AG08395 (cell line): Measurements from ENCODE around the gene FRYL.
"Not testable (repeated sequence)": the region's sequence is repeated elsewhere in the genome, so short reads cannot be mapped to it uniquely, and the experiment has no call there.

Experiments used
- DNase-seq: peaks from one replicate; pipeline ENCODE4 v3.0.0; 2012; ENCODE audit warnings: mixed read lengths, low spot score

The FRYL gene

DNA sequence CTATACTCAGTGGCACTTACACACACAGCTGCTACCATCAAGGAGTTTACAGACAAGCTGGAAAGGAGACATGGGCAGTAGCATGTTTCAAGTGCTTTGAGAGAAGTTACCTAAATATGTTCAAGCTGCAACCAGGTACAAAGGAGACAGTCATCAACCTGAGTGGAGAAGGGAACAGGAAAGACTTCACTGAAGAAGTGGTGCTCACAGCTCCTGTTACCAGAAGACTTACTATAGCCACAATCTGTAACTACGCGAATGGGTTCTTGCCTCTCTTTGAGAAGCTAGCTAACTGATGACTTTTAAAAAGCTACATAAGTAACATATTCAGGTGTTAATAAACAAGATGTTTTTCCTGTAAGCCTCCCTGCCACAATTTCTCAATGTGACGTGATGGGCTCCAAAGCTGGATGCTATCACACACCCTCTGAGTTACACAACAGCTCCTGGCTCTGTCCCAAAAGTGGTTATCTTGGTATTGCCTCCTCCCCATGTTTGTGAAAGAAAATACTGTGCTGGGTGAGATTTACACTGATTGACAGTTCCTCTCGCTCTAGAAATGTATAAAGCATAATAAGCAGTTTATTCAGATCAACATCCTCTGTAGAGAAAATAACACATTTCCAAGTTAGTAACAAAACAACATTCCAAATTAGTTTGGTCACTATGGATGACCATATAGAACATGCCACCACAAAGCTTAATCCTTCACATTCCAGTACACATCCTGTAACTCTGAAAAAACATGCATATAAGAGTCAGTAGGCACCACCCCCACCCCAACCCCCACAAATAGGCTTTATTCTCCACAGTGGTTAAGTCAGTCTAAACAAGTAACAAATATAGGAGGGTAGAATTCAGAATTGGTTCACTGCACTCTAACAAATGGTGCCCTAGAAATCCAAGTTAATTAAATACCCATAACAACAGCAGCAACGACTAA lies 81.8 kb downstream of the FRYL start:
- DNase-seq = peak; percentile 53

DNA sequence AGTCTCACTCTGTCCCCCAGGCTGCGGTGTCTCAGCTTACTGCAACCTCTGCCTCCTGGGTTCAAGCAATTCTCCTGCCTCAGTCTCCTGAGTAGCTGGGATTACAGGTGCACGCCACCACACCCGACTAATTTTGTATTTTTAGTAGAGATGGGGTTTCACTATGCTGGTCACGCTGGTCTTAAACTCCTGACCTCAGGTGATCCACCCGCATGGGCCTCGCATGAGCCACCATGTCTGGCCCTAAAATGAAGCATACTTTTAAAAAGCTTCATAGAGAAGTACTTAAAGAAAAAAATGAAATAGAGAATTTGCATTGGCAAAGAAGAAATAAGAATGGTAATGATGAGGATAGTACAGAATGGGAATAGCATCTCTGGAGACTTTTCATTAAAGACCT lies 82.6 kb downstream of the FRYL start:
- DNase-seq = not testable (repeated sequence)

DNA sequence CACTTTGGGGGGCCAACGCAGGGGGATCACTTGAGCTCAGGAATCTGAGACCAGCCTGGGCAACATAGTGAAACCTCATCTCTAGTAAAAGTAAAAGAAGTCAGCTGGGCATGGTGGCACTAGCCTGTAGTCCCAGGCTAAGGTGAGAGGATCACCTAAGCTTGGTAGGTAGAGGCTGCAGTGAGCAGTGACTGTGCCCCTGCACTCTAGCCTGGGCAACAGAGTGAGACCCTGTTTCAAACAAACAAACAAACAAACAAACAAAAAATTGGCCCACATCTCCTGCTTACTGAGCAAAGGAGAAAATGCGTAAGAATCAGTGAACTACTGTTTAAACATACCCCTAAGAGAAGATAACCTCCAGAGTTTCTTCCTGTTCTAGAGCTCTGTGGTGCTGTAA lies 85.3 kb downstream of the FRYL start:
- no peak for DNase-seq

DNA sequence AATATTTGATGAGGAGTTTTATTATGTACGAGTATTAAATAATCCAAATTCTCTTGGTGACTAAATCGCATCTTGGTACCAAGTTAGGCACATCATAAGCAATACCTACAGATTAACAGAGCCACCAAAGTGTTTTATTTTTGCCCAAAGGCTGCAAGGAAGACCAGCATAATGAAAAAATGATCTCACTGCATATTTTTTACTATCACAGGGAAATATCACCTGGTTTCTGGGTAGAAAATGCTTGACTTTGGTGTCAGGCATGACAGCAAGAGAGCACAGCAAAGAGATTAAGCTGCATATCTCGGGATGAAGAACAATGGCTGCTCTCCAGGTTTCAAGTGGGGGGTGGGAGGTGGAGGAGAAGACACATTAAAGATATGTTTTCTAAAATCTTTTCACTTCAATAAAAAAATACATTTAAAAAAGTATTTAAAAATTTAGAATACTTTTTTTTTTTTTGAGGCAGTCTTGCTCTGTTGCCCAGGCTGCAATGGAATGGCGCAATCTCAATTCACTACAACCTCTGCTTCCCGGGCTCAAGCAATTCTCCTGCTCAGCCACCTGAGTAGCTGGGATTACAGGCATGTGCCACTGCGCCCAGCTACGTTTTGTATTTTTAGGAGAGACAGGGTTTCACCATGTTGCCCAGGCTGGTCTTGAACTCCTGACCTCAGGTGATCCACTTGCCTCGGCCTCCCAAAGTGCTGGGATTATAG lies 86.1 kb downstream of the FRYL start:
- DNase-seq = no peak

DNA sequence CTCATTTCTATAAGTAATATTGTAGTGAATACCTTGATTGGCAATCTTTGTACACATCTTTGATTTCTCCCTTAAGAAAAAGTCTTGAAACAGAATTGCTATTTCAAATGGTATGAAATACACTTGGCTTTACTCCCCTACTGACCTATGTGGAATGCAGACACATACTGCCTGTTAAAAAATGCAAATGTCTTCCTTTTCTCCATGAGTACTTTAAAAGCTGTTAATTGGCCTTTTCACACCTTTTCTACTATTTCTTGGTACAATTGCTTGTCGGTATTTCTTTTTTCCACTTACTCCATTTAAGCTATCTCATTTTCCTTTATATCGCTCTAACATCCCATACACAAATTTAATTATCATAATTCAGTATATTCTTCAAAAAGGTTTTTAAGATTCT lies 87.2 kb downstream of the FRYL start:
- no peak for DNase-seq

DNA sequence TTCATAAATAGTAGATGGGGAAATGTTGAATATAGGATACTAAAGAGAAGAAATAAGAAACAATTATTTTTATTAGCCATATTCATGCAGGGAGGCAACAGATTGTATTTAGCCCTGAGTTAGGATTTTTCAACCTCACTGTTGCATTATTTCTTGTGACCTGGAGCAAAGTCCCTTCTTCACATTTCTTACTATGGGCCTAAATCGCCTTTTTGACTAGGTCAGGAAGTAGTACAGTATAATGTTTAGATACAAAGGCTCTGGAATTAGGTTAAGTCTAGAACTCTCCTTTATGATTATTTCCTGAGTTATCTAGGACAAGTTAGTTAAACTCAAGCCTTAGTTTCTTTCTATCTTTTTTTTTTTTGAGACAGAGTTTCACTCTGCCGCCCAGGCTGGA lies 88.0 kb downstream of the FRYL start:
- DNase-seq = no peak

DNA sequence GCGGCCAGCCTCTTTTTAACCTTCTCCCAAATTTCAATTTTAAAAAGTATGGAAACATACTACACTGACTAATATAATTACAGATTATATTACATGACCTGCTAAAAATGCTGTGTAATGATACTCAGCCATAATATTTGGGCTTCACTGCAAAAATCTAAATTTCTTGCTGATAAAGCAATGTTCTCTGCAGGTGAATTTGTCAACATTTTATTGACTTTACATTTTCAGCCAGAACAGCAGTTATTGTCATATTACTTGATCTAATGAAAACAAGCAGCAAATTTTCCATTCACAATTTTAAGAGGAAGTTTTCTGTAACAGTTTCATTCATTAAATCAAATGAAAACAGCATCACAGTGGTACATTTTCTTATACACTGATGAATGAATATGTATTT lies 91.1 kb downstream of the FRYL start:
- no peak for DNase-seq

DNA sequence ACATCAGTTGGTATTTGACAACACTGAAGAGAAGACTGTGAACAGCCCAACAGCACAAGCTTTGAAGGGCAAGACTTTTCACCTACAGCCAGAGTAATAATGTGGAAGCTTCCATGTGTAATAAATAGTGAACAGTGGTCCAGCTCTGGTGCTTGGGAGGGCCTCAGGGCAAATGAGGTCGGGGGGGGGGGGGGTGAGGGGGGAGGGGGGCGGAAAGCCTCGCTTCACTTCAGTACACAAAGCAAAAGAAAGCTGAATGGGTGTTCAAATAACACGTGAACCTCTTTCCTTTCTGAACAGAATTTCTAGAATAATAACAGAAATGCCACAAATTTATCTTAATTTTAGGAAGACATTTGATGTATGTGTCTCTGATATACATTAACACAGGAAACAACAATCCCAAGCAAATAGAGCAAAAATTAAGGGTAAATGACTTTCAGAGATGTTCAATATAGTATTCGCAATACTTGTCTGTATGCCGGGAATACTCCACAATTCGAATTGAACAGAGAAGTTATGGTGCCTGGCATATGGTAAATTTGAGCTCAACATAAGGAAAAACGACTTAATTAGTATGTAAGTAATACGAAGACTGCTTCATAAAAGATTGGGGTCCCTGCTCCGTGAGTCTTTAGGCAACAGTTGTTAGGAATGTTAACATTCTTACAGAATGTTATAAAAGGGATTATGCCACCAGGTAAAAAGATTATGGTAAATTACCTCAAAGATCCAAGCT lies 92.6 kb downstream of the FRYL start:
- DNase-seq = no peak

DNA sequence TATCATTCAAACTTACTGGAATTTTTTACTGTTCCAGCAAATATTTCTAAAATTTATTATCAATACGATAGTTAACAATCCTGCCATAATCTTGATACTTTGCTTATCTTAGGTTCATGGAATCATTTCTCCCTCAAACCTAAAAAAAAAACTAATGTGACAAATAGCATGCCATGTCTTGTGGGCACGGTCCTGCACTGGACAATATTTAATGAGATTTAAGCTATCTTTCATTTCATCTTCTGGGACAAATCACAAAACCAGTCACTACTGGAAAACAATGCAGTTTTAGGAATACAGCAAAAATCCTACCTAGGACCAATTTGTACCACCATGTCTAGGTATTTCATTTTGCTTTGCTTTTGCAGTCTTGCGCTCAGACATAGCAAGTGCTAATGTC lies 93.7 kb downstream of the FRYL start:
- DNase-seq = no peak

DNA sequence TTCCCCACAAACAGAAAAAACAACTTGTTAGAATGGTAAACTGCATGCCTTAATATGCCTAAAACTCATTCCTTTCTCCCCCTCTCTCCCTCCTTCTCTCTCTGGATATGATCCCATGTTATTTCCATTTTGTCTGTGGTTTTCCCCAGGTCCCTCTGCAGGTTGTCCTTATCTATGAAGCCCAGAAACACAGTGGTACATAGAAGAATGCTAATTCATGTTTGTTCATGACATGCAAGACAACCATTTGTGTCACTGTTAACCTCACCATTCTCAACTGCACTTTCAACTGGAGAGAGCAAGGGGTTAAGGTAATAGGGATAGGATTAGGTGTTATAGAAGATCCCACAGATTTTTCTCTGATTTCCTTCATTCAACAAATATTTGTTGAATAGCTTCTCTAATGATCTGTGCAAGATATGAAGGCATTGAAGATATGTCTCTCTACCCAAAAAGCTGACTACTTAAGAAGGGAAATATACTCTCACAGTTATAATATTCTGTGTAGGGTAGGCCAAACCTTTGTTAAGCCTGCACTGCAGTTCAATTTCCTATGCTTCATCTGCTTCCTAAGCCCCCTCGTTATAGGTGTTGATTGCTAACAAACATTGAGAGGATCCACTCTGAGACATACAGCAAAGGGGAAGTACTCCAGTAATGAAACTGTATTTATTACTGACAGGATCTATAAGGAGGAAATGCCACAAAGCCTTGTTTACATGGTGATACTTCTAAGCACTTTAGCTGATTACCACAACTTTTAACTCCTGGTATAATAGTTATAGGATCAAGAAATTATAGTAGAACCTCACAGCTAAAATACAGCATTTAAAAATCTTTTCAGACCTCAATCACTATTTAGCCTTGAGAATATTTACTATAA lies 96.1 kb downstream of the FRYL start:
- no peak for DNase-seq

DNA sequence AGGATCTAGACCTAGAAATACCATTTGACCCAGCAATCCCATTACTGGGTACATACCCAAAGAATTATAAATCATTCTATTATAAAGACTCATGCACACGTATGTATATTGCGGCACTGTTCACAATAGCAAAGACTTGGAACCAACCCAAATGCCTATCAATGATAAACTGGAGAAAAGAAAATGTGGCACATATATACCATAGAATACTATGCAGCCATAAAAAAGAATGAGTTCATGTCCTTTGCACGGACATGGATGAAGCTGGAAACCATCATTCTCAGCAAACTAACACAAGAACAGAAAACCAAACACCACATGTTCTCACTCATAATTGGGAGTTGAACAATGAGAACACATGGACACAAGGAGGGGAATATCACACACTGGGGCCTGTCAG lies 97.2 kb downstream of the FRYL start:
- DNase-seq = not testable (repeated sequence)

DNA sequence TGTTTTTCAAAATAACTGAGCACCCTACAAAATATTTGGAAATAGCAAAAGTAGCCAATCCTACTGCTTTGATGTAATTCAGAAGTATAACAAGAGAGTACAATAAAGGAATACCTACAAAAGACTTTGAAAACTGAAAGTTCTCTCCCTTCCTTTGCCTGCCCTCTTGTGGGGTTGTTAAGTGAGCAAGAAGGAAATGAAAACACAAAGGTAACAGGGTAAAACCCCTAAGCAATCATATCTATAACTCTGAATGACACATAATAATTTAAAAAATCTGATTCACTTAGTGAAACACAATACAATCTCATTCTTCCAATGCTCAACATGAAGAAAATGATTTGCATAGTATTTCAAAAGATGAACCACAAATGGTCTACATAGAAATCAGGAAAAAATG lies 98.2 kb downstream of the FRYL start:
- peak; percentile 9 for DNase-seq

DNA sequence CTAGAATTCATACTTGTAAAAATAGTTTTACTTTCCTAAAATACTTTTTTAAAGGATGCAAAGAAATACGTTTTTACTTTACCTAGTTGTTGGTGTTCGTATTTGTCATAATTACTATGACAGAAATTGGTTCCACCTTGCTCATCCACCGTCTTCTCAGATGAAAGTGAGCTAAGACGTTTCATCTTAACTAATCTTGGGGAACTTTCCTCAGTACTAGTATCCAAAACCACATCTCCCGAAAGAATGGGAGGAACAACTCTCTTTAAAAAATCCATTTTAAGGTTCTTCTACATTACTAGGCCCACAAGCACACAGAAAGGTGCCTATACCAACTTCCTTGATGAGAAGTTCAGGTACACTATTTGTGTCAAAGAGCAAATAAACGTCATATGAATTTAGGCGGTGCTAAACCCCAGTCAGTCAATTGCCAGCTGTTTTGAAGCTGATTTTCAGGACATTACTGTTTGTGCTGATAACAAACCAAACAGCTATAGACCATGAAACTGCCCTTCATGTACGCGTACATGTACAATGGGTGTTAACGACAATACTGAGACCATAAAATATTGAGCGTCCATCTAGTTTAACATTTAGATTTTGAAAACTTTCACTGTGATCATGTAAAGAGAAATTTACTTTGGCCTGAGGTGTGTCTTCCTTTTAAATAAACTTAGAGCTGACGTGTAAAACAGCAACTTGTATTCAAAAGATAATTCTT lies 99.1 kb downstream of the FRYL start:
- no peak for DNase-seq

DNA sequence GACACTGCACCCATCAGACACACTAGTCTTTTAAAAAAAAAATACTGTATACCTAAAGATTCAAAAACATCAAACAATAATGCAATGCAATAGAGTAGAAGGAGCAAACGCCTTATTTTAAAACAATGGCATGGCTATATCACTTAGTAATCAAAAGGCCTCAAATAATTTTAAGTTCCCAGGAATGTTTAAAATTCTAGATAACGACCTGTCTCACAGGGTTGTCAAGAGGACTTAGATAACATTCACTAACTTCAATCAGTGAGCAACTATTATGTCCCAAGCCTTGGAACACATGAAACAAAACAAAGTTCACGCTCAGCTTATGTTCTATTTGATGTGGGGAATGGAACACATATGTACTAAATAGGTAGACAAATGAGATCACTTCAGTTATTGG lies 106.5 kb downstream of the FRYL start:
- no peak for DNase-seq

DNA sequence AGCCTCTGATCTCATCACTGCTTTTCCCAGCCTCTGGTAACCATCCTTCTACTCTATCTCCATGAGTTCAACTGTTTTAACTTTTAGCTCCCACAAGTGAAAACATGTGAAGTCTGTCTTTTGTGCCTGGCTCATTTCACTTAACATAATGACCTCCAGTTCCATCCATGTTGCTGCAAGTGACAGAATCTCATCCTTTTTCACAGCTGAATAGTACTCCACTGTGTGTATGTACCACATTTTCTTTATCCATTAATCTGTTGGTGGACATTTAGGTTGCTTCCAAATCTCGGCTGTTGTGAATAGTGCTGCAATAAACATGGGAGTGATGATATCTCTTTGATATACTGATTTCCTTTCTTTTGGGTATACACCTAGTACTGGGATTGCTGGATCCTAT lies 109.5 kb downstream of the FRYL start:
- DNase-seq = no peak

DNA sequence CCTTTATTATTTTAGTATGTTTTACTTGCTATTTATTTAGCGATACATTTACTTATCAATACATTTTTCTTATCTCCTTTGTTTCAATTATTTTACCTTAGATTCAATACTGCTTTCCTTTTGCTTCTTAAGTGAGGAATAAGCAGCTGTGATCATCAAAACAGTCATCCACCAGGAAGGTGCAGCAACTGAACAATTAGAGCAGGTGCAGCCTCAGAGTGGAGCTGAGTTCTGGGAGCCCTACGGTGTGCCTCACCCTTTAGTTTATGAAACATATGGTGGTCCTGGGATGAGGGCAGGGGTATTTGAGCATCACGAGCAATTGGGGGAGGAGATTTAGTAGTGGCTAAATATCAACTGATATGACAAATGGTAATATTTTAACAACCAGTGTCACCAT lies 111.0 kb downstream of the FRYL start:
- DNase-seq = no peak

DNA sequence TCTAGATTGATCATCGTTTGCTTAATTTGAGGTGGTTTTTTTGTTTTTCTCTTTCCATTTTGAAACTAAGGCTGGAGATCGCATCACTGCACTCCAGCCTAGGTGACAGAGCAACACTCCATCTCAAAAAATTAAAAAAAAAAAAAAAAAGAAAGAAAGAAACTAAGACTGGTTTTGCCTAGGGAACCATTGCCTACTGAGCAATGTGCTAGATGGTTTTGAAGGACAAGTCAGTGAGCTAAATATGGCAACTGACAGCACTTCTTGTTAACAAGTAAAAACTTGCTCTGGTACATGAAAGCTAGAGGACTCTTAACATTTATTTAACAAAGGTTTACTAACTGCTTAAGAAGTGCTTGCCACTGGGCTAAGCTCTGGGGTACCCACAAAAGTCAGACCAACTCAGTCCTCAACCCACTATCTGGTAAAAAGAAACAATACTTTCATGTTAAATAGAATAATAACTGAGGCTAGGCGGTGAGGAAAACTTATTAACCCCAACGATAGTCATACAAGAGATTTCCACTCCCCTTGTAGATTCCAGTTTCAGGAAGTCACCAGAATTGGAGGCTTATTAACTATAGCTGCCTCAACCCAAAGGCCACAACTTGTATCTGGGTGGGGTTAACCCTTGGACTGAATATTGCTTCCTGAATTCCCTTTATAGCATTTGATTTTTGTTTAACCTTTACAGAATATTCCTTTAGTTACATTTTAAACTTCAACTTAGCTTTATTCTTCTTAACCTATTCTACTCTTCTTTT lies 111.6 kb downstream of the FRYL start:
- no peak for DNase-seq

DNA sequence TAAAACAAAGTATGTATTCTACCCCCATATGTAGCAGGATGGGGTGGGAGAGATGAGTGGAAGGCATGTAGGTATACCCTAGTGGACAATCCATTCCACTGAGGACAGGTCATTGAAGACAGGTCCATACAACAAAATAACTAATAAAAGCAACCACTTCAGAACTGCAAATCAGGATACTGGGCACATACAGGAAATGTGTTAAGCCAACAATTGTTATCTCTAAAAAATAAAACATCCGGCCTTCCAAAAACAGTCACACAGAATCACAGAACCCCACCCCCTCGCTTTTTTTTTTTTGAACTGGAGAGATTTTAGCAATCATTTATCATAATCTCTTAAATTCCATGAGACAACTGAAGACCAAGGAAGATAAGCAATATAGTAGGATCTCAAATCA lies 112.9 kb downstream of the FRYL start:
- no peak for DNase-seq

DNA sequence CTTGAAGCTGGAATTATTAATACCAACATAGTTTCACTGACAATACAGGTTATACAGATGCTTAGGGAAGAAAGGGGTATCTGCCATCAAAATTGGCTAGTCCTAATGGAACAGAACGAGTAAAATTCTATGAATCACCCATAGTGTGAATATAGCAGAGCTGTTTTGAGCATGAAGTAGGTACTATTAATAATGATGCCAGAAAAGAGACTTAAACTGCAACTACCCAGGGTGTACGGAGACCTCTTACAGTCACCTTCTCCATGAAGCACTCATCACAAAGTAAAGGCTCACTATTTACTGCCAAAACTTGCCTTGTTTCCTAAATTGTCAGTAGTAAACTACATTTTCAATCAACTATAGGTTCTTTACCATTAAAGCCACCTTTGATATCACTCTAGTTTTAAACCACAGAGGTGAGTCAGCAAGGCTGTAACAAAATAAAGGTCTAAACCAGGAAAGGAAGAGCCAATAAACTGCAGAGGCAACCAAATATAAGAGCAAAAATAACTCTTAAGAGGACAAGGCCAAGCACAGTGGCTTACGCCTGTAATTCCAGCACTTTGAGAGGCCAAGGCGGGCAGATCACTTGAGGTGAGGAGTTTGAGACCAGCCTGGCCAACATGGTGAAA lies 114.4 kb downstream of the FRYL start:
- no peak for DNase-seq

DNA sequence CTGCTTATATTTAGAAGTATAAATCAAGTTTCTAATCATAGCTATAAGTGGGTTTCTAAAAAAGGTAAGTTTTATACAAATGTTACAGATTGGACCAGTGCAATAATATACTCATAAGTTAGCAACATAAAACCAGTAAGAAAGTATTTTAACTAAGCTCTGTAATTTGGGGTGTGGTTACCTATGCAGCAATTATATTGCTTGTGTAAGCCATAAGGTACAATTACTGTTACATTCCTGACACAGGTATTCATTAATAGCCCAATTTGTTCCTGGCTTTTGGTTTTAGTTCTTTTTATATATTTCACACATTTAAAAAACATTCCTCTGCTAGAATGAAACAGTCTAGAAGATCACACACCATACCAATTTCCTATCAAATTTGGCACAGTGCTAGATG lies 115.1 kb downstream of the FRYL start:
- no peak for DNase-seq
